Effector memory CD8-positive, alpha-beta T cell (primary cell): ENCODE results near the gene PP2D1.

Source experiments
- ATAC-seq: fragments of 150-1000 bp; cut with Tn5 transposase; replicated peaks from 2 replicates; pipeline ENCODE4 v1.10.0; 2021; ENCODE audit warnings: mild to moderate bottlenecking, moderate library complexity
- DNase-seq, 3 experiments: peaks; one replicate each; pipeline ENCODE4 v3.0.0; 2021
- H3K27ac Mint-ChIP-seq, 2 donors: one replicate each; pipeline ENCODE4 v1.8.0; 2022; ENCODE audit warnings: mild to moderate bottlenecking in 2 of 2, mixed read lengths in 2 of 2, moderate library complexity in 2 of 2
- H3K27me3 Mint-ChIP-seq, 2 donors: one replicate each; pipeline ENCODE4 v1.8.0; 2022; ENCODE audit warnings: mixed read lengths in 2 of 2
- H3K36me3 Mint-ChIP-seq: one replicate; pipeline ENCODE4 v1.8.0; 2022; ENCODE audit warnings: mild to moderate bottlenecking, moderate library complexity, mixed read lengths; ENCODE audit not compliant: insufficient read depth
- H3K4me1 Mint-ChIP-seq, 2 donors: one replicate each; pipeline ENCODE4 v1.8.0; 2022; ENCODE audit warnings: low read depth in 2 of 2, mixed read lengths in 2 of 2
- H3K4me3 Mint-ChIP-seq, 2 donors: one replicate each; pipeline ENCODE4 v1.8.0; 2022; ENCODE audit warnings: mild to moderate bottlenecking in 2 of 2, mixed read lengths in 2 of 2, moderate library complexity in 2 of 2
- H3K9me3 Mint-ChIP-seq, 2 donors: one replicate each; pipeline ENCODE4 v1.8.0; 2022; ENCODE audit warnings: mixed read lengths in 2 of 2
- total RNA-seq, 9 experiments: gene quantifications; one replicate each; lab custom pipeline; 2026; lab: John Stamatoyannopoulos, UW

PP2D1 gene
- 0 reads per million in 9 experiments for total RNA-seq

- no peak within 1 kb of the TSS for H3K27ac Mint-ChIP-seq
- H3K4me1 Mint-ChIP-seq, result no peaks in the 10 kb centered on the region
- DNase-seq (no peak), ATAC-seq (no peak)
- no peaks in the 10 kb centered on the region for H3K9me3 Mint-ChIP-seq
- H3K4me3 Mint-ChIP-seq, result no peak within 1 kb of the TSS
- H3K36me3 Mint-ChIP-seq, result no peaks in the 10 kb centered on the region
- H3K27me3 Mint-ChIP-seq, result no peaks in the 10 kb centered on the region
Observed at GRCh38 chr3:20012164-20012563, at the start of gene PP2D1. PP2D1 (minus strand) TSS chr3:20012264; CDS start chr3:20012072, 192 bp downstream.

- Mint-ChIP-seq H3K36me3 (no peaks in the 10 kb centered on the region), H3K9me3 (no peaks in the 10 kb centered on the region), H3K27ac (peak overlapping the region; percentile 65 to 79), H3K4me1 (peaks cover 47 to 48% of the 10 kb centered on the region in 2 donors), H3K4me3 (peak overlapping the region; percentile 23 to 43), H3K27me3 (no peaks in the 10 kb centered on the region)
- DNase-seq (no peak), ATAC-seq (peak; percentile 71)
Observed at GRCh38 chr3:20060974-20061685, 49.1 kb upstream of the PP2D1 start.

GRCh38 chr3:20059929-20060328 is 47.9 kb upstream of the PP2D1 start:
- H3K4me3 Mint-ChIP-seq, result peak overlapping the region in 1 of 2 donors; percentile 19
- no peak for DNase-seq

GRCh38 chr3:20057612-20058180 is 45.6 kb upstream of the PP2D1 start:
- no peak overlapping the region for H3K27ac Mint-ChIP-seq
- no peak overlapping the region for H3K4me3 Mint-ChIP-seq
- peaks cover 26 to 28% of the 10 kb centered on the region in 2 donors for H3K4me1 Mint-ChIP-seq
- no peak for ATAC-seq
- H3K27me3 Mint-ChIP-seq, result no peaks in the 10 kb centered on the region
- H3K9me3 Mint-ChIP-seq, result no peaks in the 10 kb centered on the region
- no peaks in the 10 kb centered on the region for H3K36me3 Mint-ChIP-seq
- DNase-seq, result no peak

More at GRCh38 chr3:20059929-20060328, 47.9 kb upstream of the PP2D1 start:
- H3K27ac Mint-ChIP-seq, result peak overlapping the region; percentile 12 to 41
- H3K36me3 Mint-ChIP-seq, result no peaks in the 10 kb centered on the region
- no peaks in the 10 kb centered on the region for H3K9me3 Mint-ChIP-seq
- no peaks in the 10 kb centered on the region for H3K27me3 Mint-ChIP-seq
- peaks cover 38 to 40% of the 10 kb centered on the region in 2 donors for H3K4me1 Mint-ChIP-seq
- no peak for ATAC-seq

- Mint-ChIP-seq H3K27me3 (no peaks in the 10 kb centered on the region), H3K27ac (no peak overlapping the region), H3K4me3 (no peak overlapping the region), H3K4me1 (peaks cover 29 to 32% of the 10 kb centered on the region in 2 donors), H3K9me3 (no peaks in the 10 kb centered on the region), H3K36me3 (peaks cover 4% of the 10 kb centered on the region)
- DNase-seq (no peak), ATAC-seq (no peak)
Observed at GRCh38 chr3:20056725-20057611, 44.9 kb upstream of the PP2D1 start.

GRCh38 chr3:20055842-20056241 is 43.8 kb upstream of the PP2D1 start:
- Mint-ChIP-seq H3K27me3 (no peaks in the 10 kb centered on the region), H3K4me1 (peaks cover 33 to 34% of the 10 kb centered on the region in 2 donors), H3K4me3 (no peak overlapping the region), H3K27ac (no peak overlapping the region), H3K36me3 (peaks cover 6% of the 10 kb centered on the region), H3K9me3 (no peaks in the 10 kb centered on the region)
- ATAC-seq, result no peak
- DNase-seq, result no peak

- H3K4me1 Mint-ChIP-seq, result peaks cover 32 to 38% of the 10 kb centered on the region in 2 donors
- no peaks in the 10 kb centered on the region for H3K9me3 Mint-ChIP-seq
- H3K27ac Mint-ChIP-seq, result no peak overlapping the region
- H3K36me3 Mint-ChIP-seq, result peaks cover 6% of the 10 kb centered on the region
- ATAC-seq, result no peak
- no peak for DNase-seq
- no peak overlapping the region for H3K4me3 Mint-ChIP-seq
- H3K27me3 Mint-ChIP-seq, result no peaks in the 10 kb centered on the region
Observed at GRCh38 chr3:20055020-20055775, 43.1 kb upstream of the PP2D1 start.

- Mint-ChIP-seq H3K27ac (no peak overlapping the region), H3K4me1 (peaks cover 30 to 34% of the 10 kb centered on the region in 2 donors), H3K4me3 (no peak overlapping the region), H3K27me3 (no peaks in the 10 kb centered on the region), H3K9me3 (no peaks in the 10 kb centered on the region), H3K36me3 (peaks cover 11% of the 10 kb centered on the region)
- ATAC-seq (peak; percentile 94), DNase-seq (peak; percentile 60 to 77 (median 75))
Observed at GRCh38 chr3:20054549-20054987, 42.5 kb upstream of the PP2D1 start.

- DNase-seq (no peak), ATAC-seq (no peak)
- no peak overlapping the region for H3K4me3 Mint-ChIP-seq
- peaks cover 11% of the 10 kb centered on the region for H3K36me3 Mint-ChIP-seq
- no peaks in the 10 kb centered on the region for H3K9me3 Mint-ChIP-seq
- peaks cover 34 to 48% of the 10 kb centered on the region in 2 donors for H3K4me1 Mint-ChIP-seq
- H3K27me3 Mint-ChIP-seq, result no peaks in the 10 kb centered on the region
- peak overlapping the region in 1 of 2 donors; percentile 70 for H3K27ac Mint-ChIP-seq
Observed at GRCh38 chr3:20052851-20053250, 40.8 kb upstream of the PP2D1 start.

- H3K4me1 Mint-ChIP-seq, result peaks cover 41 to 54% of the 10 kb centered on the region in 2 donors
- peak overlapping the region in 1 of 2 donors; percentile 70 for H3K27ac Mint-ChIP-seq
- ATAC-seq (no peak), DNase-seq (no peak)
- H3K9me3 Mint-ChIP-seq, result no peaks in the 10 kb centered on the region
- H3K4me3 Mint-ChIP-seq, result peak overlapping the region; percentile 6 to 16
- no peaks in the 10 kb centered on the region for H3K27me3 Mint-ChIP-seq
- H3K36me3 Mint-ChIP-seq, result peaks cover 20% of the 10 kb centered on the region
Observed at GRCh38 chr3:20051123-20051806, 39.2 kb upstream of the PP2D1 start.

GRCh38 chr3:20047976-20048883 is 36.2 kb upstream of the PP2D1 start:
- no peak for ATAC-seq
- Mint-ChIP-seq H3K27ac (peak overlapping the region; percentile 75 to 84), H3K27me3 (no peaks in the 10 kb centered on the region), H3K9me3 (no peaks in the 10 kb centered on the region), H3K4me3 (peak overlapping the region; percentile 14 to 81), H3K36me3 (peaks cover 27% of the 10 kb centered on the region), H3K4me1 (peaks cover 52 to 76% of the 10 kb centered on the region in 2 donors)
- DNase-seq, result no peak
